Ovary (tissue), 9 donors: ENCODE data around the gene OR10K2. TPM values are rescaled to one million over a fixed set of nuclear protein-coding genes. Genes with fewer than 3 reads are reported as not detected.

ENCODE experiments used
- DNase-seq, 5 donors: peaks; one replicate each; pipeline ENCODE4 v3.0.0-alpha.2; 2019 to 2020
- H3K27ac ChIP-seq, 2 donors: fragments of 200-600 bp; one replicate each; pipeline versions ENCODE4 v1.5.1 to v1.8.0; 2019 to 2022
- H3K27me3 ChIP-seq: fragments of 200-600 bp; one replicate; pipeline ENCODE4 v1.8.0; 2022
- H3K36me3 ChIP-seq: fragments of 200-600 bp; sonication (generic); one replicate; pipeline ENCODE4 v1.5.1; 2019
- H3K4me1 ChIP-seq: one replicate; pipeline ENCODE4 v1.8.1; 2013; ENCODE audit warnings: mild to moderate bottlenecking, moderate library complexity; ENCODE audit not compliant: insufficient read depth
- H3K4me3 ChIP-seq: fragments of 200-600 bp; sonication (generic); one replicate; pipeline ENCODE4 v1.5.1; 2017
- H3K9me3 ChIP-seq, 2 donors: fragments of 200-600 bp in 1 of 2; sonication (generic) in 1 of 2; one replicate each; pipeline versions ENCODE4 v1.5.1 to v1.8.1; 2013 to 2019; ENCODE audit warnings: mild to moderate bottlenecking in 1 of 2, moderate library complexity in 1 of 2
- EP300 ChIP-seq: sonication (generic); formaldehyde crosslinking; IDR thresholded peaks from one replicate; pipeline ENCODE4 v1.6.1; 2017; ENCODE audit warnings: antibody characterized with exemption
- POLR2A ChIP-seq: fragments of 450-650 bp; IDR thresholded peaks from one replicate; pipeline ENCODE4 v1.6.1; 2017; ENCODE audit warnings: antibody characterized with exemption, mild to moderate bottlenecking, moderate library complexity
- WGBS, 3 donors: extraction: QIAGEN DNeasy Blood & Tissue Kit in 1 of 3; methylation state at CpG; one replicate each; pipeline versions ENCODE4 v1.1.5 to v1.1.7; 2013 to 2017; 5-methylcytosine and 5-hydroxymethylcytosine counted together
- intact Hi-C, 4 donors: fragments of 100-400 bp; cut with DNase I; formaldehyde crosslinking; loops; one replicate each; pipeline versions ENCODE4 v1.11.0 to v1.15.1; 2022 to 2023
- polyA plus RNA-seq, 2 donors: library from polyadenylated mRNA; stranded (reverse); fragments of 200-250 nt in 1 of 2; fragments of 350-450 nt in 1 of 2; fragmentation: Illumina TruSeq in 1 of 2; extraction: RNeasy Lipid Tissue Mini Kit (QIAGEN cat#74804) in 1 of 2; gene quantifications; one replicate each; pipeline ENCODE4 v1.2.3, GENCODE V29; 2013 to 2014
- total RNA-seq, 7 donors: library from RNA; depleted of rRNA in 2 of 7; stranded (reverse); fragments of >200 nt in 2 of 7; fragmentation: NEBNext Ultra II Directional in 3 of 7; extraction: Animal tissue kit (Norgen Biotek cat#: 25700) in 3 of 7; gene quantifications; one replicate each; pipeline versions ENCODE4 v1.1.0 to v1.2.4, GENCODE V29; 2016 to 2023
- TF ChIP-seq, protein P1 (sequence below), 3 donors: fragments of 450-650 bp in 2 of 3; fragments of 200-600 bp in 1 of 3; IDR thresholded peaks; one replicate each; pipeline versions ENCODE4 v1.5.1 to v1.8.0; 2016 to 2022; ENCODE audit warnings: antibody characterized with exemption in 3 of 3, mild to moderate bottlenecking in 1 of 3
- donor health status: DM: no; HTN: no; CAD: no; lungs with moderate emphysema.
- donor health status: DM: no; HTN: no; CAD: no.
- donor health status: Bipolar disorder and iron deficiency.
- donor health status: DM: yes; HTN: yes; CAD: no.
- donor health status: DM: no; HTN: no; CAD: no.
- donor health status: DM: yes; HTN: yes; CAD: no.

OR10K2 gene
- total and polyA plus RNA-seq, 9 donors, result not detected

DNA sequence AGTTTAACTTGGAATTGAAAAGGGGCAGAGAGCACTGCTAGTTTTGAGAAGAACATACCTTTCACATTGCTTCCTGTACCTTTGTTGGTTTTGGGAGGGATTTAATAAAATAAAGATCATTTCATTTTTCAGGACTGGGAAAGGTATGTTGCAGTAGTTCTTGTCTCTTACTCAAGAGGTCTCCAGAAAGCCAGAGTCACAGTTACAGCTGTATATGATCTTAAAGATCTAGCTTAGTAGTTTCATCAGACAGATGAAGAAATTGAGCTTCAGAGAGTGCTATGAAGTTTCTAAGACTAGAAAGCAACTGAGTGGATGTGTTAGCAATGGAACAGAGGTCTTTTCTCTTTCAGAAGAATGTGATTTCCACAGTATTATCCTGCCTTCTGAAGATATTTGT is 1.0 kb downstream of the OR10K2 start:
- Histone ChIP-seq H3K36me3 (no peaks in the 10 kb centered on the region), H3K9me3 (no peaks in the 10 kb centered on the region), H3K4me1 (no peaks in the 10 kb centered on the region), H3K4me3 (no peak overlapping the region), H3K27me3 (no peaks in the 10 kb centered on the region), H3K27ac (no peak overlapping the region)
- no peak for DNase-seq
- TF ChIP-seq POLR2A, result no peak
- TF ChIP-seq, protein P1, sequence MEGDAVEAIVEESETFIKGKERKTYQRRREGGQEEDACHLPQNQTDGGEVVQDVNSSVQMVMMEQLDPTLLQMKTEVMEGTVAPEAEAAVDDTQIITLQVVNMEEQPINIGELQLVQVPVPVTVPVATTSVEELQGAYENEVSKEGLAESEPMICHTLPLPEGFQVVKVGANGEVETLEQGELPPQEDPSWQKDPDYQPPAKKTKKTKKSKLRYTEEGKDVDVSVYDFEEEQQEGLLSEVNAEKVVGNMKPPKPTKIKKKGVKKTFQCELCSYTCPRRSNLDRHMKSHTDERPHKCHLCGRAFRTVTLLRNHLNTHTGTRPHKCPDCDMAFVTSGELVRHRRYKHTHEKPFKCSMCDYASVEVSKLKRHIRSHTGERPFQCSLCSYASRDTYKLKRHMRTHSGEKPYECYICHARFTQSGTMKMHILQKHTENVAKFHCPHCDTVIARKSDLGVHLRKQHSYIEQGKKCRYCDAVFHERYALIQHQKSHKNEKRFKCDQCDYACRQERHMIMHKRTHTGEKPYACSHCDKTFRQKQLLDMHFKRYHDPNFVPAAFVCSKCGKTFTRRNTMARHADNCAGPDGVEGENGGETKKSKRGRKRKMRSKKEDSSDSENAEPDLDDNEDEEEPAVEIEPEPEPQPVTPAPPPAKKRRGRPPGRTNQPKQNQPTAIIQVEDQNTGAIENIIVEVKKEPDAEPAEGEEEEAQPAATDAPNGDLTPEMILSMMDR (IDR thresholded peaks at IDR 0.05), result no peak
- intact Hi-C loops, result no loop called here

DNA sequence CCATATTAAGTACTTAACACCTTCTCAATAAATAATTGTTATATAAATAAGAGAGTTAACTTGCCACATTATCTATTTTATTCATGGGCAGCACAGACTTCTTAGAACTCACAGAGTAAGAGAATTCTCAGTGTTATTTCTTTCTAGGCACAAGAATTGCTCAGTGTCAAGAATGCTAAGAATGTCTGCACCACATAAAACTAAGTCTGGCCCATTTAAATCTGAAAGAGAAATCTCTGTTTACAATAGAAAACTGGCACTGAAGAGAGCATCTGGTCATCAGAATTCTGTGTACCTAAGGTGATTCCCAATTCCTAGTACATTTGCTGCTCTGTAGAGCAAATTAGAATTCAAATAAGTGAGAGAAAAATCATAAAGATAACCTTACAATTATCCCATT is 3.8 kb downstream of the OR10K2 start:
- H3K27ac ChIP-seq, result no peak overlapping the region
- no peak for DNase-seq
- intact Hi-C loops, result no loop called here
- H3K4me3 ChIP-seq, result no peak overlapping the region
- TF ChIP-seq EP300 (no peak), POLR2A (no peak)
- TF ChIP-seq, protein P1 (IDR thresholded peaks at IDR 0.05), result no peak
- H3K4me1 ChIP-seq, result no peaks in the 10 kb centered on the region
- H3K27me3 ChIP-seq, result no peaks in the 10 kb centered on the region
- no peaks in the 10 kb centered on the region for H3K9me3 ChIP-seq
- H3K36me3 ChIP-seq, result no peaks in the 10 kb centered on the region

DNA sequence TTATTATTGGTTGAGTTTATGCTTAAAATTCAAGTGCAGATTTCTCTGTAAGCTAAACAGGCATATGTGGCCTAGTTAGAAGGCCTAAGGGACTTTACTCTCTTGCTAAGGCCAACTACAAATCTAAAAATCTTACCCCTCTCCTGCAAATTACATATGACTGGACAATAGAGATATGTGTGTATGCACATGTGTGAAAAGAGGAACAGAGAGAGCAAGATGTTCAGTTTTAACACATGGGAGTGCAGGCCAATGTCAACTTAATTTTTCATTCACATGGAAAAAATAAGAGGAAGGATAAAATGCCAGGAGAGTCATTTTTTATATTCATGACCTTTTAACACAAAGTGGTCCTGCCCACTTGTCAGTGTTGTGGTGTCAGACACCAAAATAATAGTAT is 8.5 kb downstream of the OR10K2 start:
- TF ChIP-seq, protein P1 (IDR thresholded peaks at IDR 0.05), result no peak
- TF ChIP-seq EP300 (no peak), POLR2A (no peak)
- DNase-seq, result no peak
- no peaks in the 10 kb centered on the region for H3K9me3 ChIP-seq
- H3K36me3 ChIP-seq, result no peaks in the 10 kb centered on the region
- H3K27ac ChIP-seq, result no peak overlapping the region
- no peaks in the 10 kb centered on the region for H3K27me3 ChIP-seq
- intact Hi-C loops, result no loop called here
- H3K4me3 ChIP-seq, result no peak overlapping the region
- no peaks in the 10 kb centered on the region for H3K4me1 ChIP-seq

DNA sequence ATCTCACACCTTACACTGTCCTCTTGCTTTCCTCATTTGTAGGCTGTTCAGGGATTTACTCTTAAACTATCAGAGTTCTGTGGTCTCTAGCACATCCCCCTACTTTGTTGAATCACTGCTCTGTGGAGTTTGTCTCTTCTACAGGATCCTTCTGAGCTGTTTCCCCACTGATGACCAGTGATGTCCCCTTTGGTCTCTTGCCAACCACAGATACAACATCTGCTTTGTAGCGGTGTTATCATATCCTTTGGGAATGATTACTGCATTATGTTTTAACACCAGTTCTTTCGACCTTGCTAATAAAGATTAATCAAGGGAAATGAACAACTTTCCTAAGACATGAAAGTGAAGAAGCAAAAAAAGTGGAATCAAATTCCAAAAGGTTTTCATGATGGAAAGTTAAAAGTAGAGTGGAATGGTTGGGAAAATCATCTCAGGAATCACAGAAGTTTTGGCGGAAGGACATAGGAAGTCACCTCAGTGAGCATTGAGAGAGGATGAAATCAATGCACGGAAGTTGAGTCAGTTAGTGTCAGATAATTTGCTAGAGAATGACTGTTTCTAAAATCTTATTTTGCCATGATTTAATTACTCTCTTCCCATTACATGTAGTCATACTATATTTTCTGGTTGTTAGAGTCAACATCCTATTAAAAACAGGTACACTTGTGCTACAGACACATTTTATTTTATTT is 11.2 kb downstream of the OR10K2 start:
- H3K36me3 ChIP-seq, result no peaks in the 10 kb centered on the region
- H3K27me3 ChIP-seq, result no peaks in the 10 kb centered on the region
- WGBS, 3 donors, result 67 to 71% (median 67%) methylated on average over 4 of the region's 4 CpGs
- TF ChIP-seq, protein P1 (IDR thresholded peaks at IDR 0.05), result no peak
- TF ChIP-seq EP300 (no peak), POLR2A (no peak)
- DNase-seq, result no peak
- H3K27ac ChIP-seq, result no peak overlapping the region
- no peak overlapping the region for H3K4me3 ChIP-seq
- H3K4me1 ChIP-seq, result no peaks in the 10 kb centered on the region
- intact Hi-C loops, result no loop called here
- no peaks in the 10 kb centered on the region for H3K9me3 ChIP-seq
